ENCODE measurements around the gene CYP26C1.
A peak's percentile ranks its signal among the peaks of the same experiment; 100 is the strongest.

CYP26C1 gene

DNA sequence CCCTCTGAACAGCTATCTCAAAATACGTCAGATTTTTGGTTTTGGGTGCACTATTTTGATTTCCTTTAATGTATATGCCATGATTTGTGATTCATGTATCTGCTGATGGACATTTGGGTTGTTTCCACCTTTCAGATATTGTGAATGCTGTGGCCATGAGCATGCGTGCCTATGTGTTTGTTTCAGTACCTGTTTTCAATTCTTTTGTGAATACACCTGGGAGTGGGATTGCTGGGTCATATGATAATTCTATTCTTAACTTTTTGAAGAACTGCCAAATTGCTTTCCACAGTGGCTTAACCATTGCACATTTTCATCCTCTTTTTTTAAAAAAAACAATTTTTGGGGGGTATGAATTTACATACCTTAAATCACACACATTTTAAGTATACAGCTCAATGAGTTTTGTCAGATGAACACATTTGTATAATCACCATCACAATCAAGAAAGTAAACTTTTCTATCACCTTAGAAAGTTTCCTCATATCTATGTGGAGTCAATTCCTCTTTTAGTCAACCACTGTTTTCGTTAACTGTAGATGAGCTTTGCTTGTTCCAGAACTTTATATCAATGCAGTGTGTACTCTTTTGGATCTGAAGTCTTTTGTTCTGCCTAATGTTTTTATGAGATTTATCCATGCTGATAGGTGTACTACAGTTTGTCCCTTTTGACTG is 50.0 kb downstream of the CYP26C1 start:
- no peak for DNase-seq (ENCODE audit: low read depth in 2 of 2, low spot score in 1 of 2)

DNA sequence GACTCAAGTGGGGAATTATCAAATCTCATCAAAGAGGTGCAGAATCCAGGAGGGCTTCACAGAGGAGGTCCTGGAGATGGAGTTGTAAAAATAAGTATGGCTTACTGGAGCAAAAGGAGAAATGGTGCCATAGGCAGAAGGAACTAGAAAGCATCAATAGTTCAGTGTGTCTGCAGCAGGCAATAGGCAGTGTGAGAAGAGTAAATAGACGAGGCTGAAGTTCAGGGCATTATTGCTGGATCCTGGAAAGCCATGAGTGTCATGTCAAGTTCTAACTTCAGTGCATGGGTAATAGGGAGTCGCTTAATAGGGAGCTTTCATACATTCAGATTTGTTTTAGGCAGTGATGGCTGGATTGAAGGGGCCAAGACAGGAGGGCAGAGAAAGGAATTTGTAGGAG is 52.4 kb downstream of the CYP26C1 start:
- no peak for DNase-seq (ENCODE audit: low read depth in 2 of 2, low spot score in 1 of 2)

DNA sequence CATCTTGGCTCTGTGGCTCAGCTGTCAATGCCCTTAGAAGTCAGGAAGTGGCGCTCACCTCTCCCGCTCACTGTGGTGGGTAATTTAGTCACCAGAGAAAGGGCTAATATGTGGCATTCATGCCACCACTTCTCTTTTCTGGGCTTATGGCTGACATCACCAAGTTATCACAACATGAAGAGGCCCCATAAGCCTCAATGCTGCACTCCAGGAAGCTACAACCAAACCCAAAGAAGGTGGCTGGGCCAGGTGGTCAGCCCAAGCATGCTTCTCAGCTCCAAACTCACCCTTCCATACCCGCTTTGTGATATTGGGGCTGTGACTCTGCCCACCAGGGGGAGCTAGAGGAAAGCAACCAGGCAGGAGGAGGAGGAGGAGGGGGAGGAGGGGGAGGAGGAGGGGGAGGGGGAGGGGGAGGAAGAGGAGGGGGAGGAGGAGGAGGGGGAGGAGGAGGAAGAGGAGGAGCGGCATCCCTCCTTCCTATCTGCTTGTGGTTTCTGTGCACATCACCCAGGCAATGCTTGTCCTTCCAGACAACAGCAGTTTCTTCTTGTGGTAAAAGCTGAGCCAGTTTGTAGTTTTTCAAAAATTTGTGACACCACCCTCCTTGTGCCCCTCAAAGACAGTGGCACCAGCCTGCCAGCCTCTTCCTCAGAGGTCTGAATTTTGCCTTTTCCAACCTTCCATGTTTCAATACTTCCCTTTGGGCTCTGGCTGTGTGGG is 55.2 kb downstream of the CYP26C1 start:
- DNase-seq (ENCODE audit: low read depth in 2 of 2, low spot score in 1 of 2) = peak; percentile 20 to 44
